GM21717 (cell line): ENCODE data around the gene MMEL1.
"Not testable (repeated sequence)": the region's sequence is repeated elsewhere in the genome, so short reads cannot be mapped to it uniquely, and the experiment has no call there.

Experiments
- ATAC-seq: cut with Tn5 transposase; IDR thresholded peaks from one replicate; pipeline ENCODE4 v1.9.1; 2021; ENCODE audit warnings: mild to moderate bottlenecking, moderate library complexity; ENCODE audit not compliant: unreplicated experiment

Gene MMEL1

DNA sequence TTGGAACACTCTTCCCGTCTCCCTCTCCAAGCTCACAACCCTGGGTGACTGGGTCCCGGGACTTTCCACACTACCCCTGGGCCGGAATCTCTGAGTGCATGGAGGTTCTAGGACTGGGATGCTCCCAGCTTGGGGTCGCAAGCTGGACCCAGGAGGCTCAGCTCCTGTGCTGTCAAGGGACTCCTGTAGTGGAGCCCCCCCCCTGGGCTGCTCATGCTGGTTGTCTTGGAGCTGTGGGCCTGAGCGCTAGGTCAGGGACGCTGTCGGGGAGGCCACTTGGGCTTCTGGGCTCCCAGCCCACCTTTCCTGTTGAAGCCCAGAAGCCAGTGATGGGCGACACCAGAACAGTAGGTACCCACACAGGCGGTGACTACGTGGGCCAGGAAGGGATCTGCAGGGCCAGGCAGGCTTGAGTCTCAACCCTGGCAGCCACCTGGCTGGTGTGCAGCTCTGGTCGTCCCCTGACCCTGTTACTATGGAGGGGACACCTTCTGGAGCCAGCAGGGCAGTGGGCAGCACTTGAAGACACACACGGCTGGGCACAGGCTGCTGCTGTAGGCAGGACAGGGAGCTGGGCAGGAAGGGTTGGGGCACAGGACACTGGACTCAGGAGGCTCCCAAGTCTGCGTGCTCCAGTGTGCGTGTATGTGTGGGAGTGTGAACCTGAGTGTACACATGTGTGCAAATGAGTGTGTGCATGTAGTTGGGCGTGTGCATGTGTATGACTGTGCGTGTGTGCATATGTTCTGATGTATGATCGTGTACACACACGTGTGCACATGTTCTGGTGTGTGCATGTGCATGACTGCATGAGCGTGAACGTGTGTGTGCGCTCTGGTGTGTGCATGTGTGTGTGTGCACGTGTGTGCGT is 3.0 kb downstream of the MMEL1 start:
- no peak for ATAC-seq

DNA sequence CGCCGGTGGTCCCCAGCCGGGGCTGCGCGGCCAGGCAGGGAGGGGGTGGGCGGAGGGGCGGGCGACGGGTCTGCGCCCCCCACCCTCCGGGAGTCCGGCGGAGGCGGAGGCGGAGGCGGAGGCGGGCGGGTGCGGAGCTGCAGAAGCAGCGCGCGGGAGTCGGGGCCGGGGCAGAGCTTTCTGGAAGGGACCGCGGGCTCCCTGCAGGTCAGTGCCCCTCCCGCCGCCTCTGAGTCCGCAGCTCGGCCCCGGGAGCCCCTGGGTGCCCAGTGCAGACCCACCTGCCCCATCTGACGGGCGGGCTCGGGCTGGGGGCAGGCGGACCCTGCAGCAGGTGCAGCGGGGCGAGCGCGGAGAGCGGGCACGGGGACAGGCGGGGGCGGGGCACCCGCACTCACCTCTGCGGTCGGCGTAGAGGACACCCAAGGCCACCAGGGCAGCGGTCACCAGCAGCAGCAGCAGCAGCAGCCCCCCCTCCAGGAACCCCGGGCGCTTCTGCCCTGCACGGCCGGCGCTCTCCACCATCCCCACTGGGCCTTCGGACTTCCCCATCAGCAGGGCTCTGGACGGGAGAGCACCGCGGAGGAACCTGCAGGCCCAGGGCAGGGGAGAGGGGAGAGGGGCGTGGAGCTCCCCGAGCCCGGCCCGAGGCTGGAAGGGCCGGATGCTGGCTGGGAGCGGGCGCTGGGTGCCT is 3.7 kb downstream of the MMEL1 start:
- no peak for ATAC-seq

GRCh38 chr1:2628191-2628932 is 4.5 kb downstream of the MMEL1 start:
- ATAC-seq = no peak

- ATAC-seq = no peak
Measured at GRCh38 chr1:2627746-2628145, 5.1 kb downstream of the MMEL1 start.

DNA sequence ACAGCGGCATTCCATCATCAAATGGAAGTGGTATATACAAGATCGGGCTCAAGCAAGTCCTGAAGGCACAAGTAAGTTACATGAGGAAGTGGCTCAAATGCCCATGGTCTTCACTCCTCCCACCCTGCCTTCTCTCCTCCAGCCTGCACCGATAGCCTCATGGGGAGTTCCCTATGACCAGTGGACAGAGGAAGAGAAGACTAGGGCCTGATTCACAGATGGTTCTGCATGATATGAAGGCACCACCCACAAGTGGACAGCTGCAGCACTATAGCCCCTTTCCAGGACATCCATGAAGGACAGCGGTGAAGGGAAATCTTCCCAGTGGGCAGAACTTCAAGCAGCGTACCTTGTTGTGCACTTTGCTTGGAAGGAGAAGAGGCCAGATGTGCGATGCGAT is 7.1 kb downstream of the MMEL1 start:
- ATAC-seq = not testable (repeated sequence)

DNA sequence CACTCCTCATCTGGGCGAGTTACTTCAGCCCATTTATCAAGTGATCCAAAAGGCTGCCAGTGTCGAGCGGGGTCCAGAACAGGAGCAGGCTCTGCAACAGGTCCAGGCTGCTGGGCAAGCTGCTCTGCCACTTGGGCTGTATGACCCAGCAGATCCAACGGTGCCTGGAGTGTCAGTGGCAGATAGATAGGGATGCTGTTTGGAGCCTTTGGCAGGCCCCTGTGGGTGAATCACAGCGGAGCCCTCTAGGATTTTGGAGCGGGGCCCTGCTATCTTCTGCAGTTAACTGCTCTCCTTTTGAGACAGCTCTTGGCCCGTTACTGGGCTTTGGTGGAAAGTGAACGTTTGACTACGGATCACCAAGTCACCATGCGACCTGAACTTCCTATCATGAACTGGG is 7.5 kb downstream of the MMEL1 start:
- ATAC-seq = no peak

DNA sequence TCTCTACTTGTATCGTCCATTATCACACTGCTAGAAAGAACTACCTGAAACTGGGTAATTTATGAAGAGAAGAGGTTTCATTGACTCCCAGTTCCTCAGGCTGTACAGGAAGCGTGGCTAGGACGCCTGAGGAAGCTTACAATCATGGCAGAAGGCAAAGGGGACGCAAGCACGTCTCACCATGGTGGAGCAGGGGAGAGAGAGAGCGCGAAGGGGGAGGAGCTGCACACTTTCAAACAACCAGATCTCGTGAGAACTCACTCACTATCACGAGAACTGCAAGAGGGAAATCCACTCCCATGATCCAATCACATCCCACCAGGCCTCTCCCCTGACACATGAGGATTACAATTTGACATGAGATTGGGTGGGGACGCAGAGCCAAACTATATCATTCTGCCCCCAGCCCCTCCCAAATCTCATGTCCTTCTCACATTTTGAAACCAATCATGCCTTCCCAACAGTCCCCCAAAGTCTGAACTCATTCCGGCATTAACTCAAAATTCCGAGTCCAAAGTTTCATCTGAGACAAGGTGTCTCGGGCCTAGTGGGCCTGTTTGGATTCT is 8.0 kb downstream of the MMEL1 start:
- no peak for ATAC-seq

DNA sequence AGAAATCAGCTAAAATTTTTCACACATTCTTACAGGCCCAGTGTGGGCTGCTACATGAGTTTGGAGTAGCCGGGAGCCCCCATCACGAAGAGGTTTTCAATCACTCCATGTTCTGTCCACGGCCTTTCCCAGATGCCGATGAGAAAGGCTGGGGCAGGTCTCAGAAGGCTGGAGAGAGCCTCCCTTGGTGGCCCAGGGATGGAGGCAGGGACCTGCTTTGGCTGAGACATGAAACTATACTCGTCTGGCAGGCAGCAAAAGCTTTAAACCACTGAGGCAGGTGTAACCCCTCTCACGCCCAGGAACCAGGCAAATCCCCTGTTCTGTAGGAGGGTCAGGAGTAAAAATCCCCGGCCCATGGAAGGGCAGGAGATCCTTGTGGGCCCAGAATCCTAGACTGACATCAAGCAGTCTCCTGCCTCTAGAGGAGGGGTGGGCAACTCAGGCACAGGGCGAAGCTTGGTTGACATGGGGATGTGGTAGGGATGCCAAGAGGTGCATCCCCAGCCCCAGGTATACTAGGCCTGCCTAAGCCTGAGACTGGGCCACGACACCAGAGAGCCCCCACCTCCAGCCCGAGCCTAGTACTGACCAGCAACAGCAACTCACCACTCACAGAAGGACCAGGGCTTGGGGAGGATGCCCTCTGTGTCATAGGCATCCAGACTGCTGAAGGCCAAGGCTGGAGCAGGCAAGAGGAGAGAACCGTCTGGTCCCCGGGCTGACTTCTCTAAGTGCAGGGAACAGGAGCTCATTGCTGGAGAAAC is 9.1 kb downstream of the MMEL1 start:
- ATAC-seq = no peak

DNA sequence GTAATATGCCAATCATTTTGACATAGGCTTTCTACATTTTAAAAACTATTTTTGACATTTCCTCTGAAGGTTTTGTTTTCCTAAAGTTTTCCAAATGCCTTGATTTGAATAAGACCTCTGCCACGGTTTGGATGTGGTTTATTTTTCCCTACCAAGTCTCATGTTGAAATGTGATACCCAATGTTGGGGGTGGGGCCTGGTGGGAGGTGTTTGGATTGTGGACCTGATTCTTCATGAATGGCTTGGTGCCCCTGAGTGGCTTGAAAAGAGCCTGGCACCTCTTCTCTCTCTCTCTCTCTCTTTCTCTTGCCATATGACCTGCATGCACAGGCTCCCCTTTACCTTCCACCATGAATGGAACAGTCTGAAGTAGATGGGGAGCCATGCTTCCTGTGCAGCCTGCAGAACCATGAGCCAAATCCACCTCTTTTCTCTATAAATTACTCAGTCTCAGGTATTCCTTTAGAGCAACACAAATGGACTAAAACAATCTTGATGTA is 14.8 kb downstream of the MMEL1 start:
- ATAC-seq = no peak

DNA sequence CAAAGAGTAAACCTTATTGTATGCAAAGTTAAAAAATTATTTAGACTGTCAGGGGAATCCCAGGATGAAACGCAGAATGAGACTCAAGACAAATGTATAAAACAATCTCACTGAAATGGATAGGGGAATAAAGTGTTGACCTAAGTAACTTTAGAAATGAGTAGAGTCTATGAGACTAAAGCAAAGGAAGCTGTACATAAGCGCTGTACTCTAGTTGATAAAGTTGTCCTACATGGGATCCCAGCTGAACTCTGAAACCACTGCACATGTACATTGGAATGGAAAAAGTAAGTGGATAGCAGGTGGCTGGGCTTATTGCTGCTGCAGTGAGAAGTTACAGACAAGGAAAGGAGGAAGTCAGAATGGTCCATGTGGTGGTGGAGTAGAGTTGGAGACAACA is 18.7 kb downstream of the MMEL1 start:
- no peak for ATAC-seq

DNA sequence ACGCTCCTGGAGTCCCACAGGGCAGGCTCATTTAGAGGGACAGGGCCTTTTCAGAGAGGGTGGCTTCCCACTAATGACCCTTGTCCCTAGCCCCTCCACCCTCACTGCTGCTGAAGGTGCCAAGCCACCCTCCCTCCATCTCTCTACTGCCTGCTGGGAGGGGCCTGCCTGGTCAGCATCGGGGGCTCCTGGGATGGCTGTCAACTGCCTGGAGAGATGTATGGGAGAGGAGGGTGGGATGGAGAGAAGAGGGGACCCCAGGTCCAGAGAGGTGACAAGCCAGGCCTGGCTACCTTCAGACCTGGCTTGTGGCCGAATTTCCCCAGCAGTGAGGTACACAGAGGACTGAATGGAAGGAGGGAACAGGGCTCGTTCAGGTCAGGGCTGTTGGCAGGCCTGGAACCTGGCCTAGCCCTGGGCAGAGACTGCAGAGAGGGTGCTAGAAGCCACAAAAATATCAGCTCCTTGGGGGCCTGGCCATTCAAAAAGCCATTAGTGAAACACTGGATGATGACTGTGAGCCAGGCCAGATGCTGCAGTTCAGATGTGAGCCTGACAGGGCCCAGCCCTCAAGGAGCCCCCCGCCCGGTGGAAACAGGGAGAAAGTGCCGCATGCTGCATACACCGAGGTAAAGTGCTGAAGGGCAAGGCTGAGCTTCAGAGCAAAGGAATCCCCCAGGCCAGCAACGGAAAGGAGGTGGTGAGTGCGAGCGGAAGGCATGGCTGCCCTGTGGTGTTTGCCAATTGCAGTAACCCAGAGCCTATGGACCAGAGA is 20.0 kb downstream of the MMEL1 start:
- no peak for ATAC-seq

- ATAC-seq = no peak
Measured at GRCh38 chr1:2611621-2612437, 21.0 kb downstream of the MMEL1 start.

- no peak for ATAC-seq
Measured at GRCh38 chr1:2611031-2611501, 21.8 kb downstream of the MMEL1 start.

DNA sequence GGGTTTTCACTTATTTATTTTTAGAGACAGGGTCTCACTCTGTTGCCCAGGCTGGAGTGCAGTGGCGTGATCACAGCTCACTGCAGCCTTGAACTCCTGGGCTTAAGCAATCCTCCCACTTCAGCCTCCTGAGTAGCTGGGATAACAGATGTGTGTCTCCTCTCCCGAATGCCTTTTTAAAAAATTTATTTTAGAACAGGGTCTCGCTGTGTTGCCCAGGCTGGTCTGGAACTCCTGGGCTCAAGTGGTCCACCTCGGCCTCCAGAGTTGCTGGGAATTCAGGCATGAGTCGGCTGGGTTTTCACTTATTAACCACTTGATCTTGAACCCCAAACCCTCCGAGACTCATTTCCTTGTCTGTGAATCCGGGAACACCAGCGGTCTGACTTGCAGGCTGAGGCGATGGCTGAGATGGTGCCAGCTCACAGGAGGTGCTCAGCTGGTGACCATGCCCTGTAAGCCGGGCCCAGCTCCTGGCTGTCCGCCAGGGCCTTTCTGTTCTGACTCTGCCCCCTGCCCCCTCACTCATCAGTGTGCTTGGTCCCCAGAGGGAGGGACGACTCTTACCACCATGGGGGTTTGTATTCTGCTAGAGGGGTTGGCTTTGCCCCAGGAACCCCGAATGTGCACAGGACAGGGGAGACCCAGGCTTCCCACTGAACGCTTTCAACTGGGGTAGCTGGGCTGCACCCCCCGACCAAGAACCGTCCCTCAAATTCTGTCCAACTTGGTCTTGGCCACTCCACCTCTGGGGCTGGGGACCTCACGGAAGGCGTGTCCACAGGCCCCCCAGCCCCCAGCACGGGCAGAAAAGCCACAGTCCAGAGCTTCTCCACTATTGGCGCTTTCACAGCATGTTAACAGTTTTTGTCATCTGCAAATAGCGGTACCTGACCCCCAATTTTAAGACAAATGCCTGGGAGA is 22.5 kb downstream of the MMEL1 start:
- ATAC-seq = no peak

GRCh38 chr1:2609319-2610035 is 23.3 kb downstream of the MMEL1 start:
- no peak for ATAC-seq

DNA sequence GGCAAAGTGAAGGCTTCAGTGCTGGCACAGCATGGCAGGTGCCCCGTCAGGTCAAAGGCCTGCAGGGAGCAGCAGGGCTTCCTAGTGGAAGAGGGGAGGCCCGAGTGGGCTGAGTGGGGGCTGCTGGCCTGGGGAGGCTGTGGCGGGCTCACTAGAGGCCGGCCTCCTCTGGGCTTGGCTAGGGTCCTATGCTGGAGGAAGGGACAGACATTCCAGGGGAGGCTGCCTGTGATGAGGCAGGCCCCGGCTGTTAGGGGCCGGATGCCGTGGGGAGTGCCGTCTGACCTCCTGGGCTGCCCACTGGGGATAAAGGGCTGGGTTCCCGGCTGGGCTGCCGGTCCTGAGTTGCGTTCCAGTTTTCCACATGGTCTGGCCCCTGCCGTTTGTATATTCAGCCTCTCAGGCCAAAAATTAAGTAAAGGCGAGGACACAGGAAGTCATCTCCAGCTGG is 25.1 kb downstream of the MMEL1 start:
- ATAC-seq = no peak
